GM12892 (cell line): ENCODE measurements around the gene SMC4.

Source experiments
- POLR2A ChIP-seq: IDR thresholded peaks from 2 replicates; pipeline ENCODE4 v1.6.1; 2011; ENCODE audit warnings: low read depth, low read length, control low read depth
- POLR2AphosphoS5 ChIP-seq: IDR thresholded peaks from 2 replicates; pipeline ENCODE4 v1.6.1; 2011; ENCODE audit warnings: low read depth, low read length, control low read depth
- TAF1 ChIP-seq: IDR thresholded peaks from 2 replicates; pipeline ENCODE4 v1.6.1; 2011; ENCODE audit warnings: low read depth, mild to moderate bottlenecking, control low read depth, low read length, borderline replicate concordance

GRCh38 chr3:160451602-160452001 is 52.2 kb downstream of the SMC4 start:
- TF ChIP-seq POLR2A (no peak), POLR2AphosphoS5 (no peak), TAF1 (no peak)
